NCI-H1105 treated with DMSO at 0.1 percent for 48 hours (cell line): ENCODE data around the gene EP300.
"Not testable (repeated sequence)": the region's sequence is repeated elsewhere in the genome, so short reads cannot be mapped to it uniquely, and the experiment has no call there.

ENCODE experiments used
- DNase-seq: peaks from one replicate; lab custom pipeline; 2025; lab: John Stamatoyannopoulos, UW

The EP300 gene

GRCh38 chr22:41092023-41092817, at the start of gene EP300:
TSS of gene EP300 (plus strand) at chr22:41092592. CDS start at chr22:41093005, 413 bp downstream.
- DNase-seq = peak; percentile 25

- DNase-seq = no peak
Observed at GRCh38 chr22:41043722-41044121, 48.7 kb upstream of the EP300 start.

GRCh38 chr22:41045575-41045974, 46.8 kb upstream of the EP300 start:
- DNase-seq = not testable (repeated sequence)

GRCh38 chr22:41047801-41048211, 44.6 kb upstream of the EP300 start:
- no peak for DNase-seq

GRCh38 chr22:41048345-41048744, 44.0 kb upstream of the EP300 start:
- DNase-seq = not testable (repeated sequence)

GRCh38 chr22:41048791-41049717, 43.3 kb upstream of the EP300 start:
- DNase-seq = no peak

- DNase-seq = not testable (repeated sequence)
Observed at GRCh38 chr22:41049795-41050194, 42.6 kb upstream of the EP300 start.

GRCh38 chr22:41050883-41051282, 41.5 kb upstream of the EP300 start:
- no peak for DNase-seq

GRCh38 chr22:41052661-41053490, 39.5 kb upstream of the EP300 start:
- DNase-seq = no peak

- DNase-seq = no peak
Observed at GRCh38 chr22:41057076-41057475, 35.3 kb upstream of the EP300 start.

GRCh38 chr22:41062146-41062545, 30.2 kb upstream of the EP300 start:
- DNase-seq = no peak

GRCh38 chr22:41064326-41064725, 28.1 kb upstream of the EP300 start:
- DNase-seq = not testable (repeated sequence)

- not testable (repeated sequence) for DNase-seq
Observed at GRCh38 chr22:41066341-41066740, 26.1 kb upstream of the EP300 start.

- DNase-seq = not testable (repeated sequence)
Observed at GRCh38 chr22:41067968-41068367, 24.4 kb upstream of the EP300 start.

- DNase-seq = no peak
Observed at GRCh38 chr22:41070665-41071331, 21.6 kb upstream of the EP300 start.

- no peak for DNase-seq
Observed at GRCh38 chr22:41074061-41074460, 18.3 kb upstream of the EP300 start.

GRCh38 chr22:41074466-41074865, 17.9 kb upstream of the EP300 start:
- DNase-seq = no peak

- DNase-seq = no peak
Observed at GRCh38 chr22:41074941-41075710, 17.3 kb upstream of the EP300 start.

GRCh38 chr22:41075946-41076345, 16.4 kb upstream of the EP300 start:
- DNase-seq = no peak

GRCh38 chr22:41076857-41077256, 15.5 kb upstream of the EP300 start:
- DNase-seq = no peak

- DNase-seq = no peak
Observed at GRCh38 chr22:41078931-41079330, 13.5 kb upstream of the EP300 start.
